GM12878 (cell line): ENCODE results near the gene UNC45A. TPM values are rescaled to one million over a fixed set of nuclear protein-coding genes. Genes with fewer than 3 reads are reported as not detected.

ENCODE experiments used
- ATAC-seq: fragments of 200-7000 bp; cut with Tn5 transposase; 3 replicates; pipeline ENCODE4 v1.9.1; 2020; ENCODE audit warnings: mild to moderate bottlenecking, moderate library complexity
- BruUV-seq: library from RNA; stranded (reverse); fragments of 400-500 nt; replicated peaks from 2 replicates; lab custom pipeline; 2021; lab: Mats Ljungman, UMichigan
- CTCF ChIA-PET: fragments of 300-600 bp; sonication (Branson Sonifier 250); formaldehyde crosslinking; extraction: SDS; loops from one replicate; lab custom pipeline; 2021; ENCODE audit warnings: inconsistent platforms; lab: Yijun Ruan, JAX
- POLR2A ChIA-PET: fragments of 350-600 bp; formaldehyde crosslinking; extraction: SDS; loops from one replicate; lab custom pipeline; 2021; ENCODE audit warnings: inconsistent platforms; lab: Charles Lee
- RAD21 ChIA-PET: fragments of 300-600 bp; sonication (Branson Sonifier 250); formaldehyde crosslinking; loops from one replicate; lab custom pipeline; 2023; ENCODE audit warnings: antibody characterized with exemption; ENCODE audit not compliant: unreplicated experiment; lab: Charles Lee
- SMC1A ChIA-PET: fragments of 300-600 bp; sonication (Branson Sonifier 250); formaldehyde crosslinking; loops from one replicate; lab custom pipeline; 2023; ENCODE audit not compliant: unreplicated experiment, uncharacterized antibody; lab: Charles Lee
- DNase-seq: peaks from one replicate; pipeline ENCODE4 v3.0.0-alpha.2; 2011; ENCODE audit warnings: low read depth, low spot score
- FAIRE-seq: peaks from 3 replicates; lab custom pipeline; 2011; peaks lifted over from hg19 to GRCh38; lab: Jason Lieb, UNC
- H2AFZ ChIP-seq: 2 replicates; pipeline ENCODE4 v1.6.0; 2011; ENCODE audit warnings: low read depth, low read length, control low read depth; ENCODE audit not compliant: control insufficient read depth
- H3K27ac ChIP-seq: 2 replicates; pipeline ENCODE4 v1.5.1; 2011; ENCODE audit warnings: control low read depth; ENCODE audit not compliant: control insufficient read depth, insufficient read depth
- H3K27me3 ChIP-seq, 2 experiments: replicated peaks in 1 of 2; 2 replicates each; pipeline versions ENCODE4 v1.6.0 to v1.6.1; 2011; ENCODE audit warnings: low read length in 1 of 2; ENCODE audit not compliant: control insufficient read depth in 2 of 2, insufficient read depth in 2 of 2
- H3K36me3 ChIP-seq, 2 experiments: 2 replicates each; pipeline ENCODE4 v1.5.1; 2011; ENCODE audit warnings: low read length in 1 of 2; ENCODE audit not compliant: control insufficient read depth in 2 of 2, insufficient read depth in 2 of 2
- H3K4me1 ChIP-seq: 2 replicates; pipeline ENCODE4 v1.6.1; 2011; ENCODE audit warnings: mild to moderate bottlenecking, low read length, moderate library complexity, mixed read lengths; ENCODE audit not compliant: control insufficient read depth, insufficient read depth
- H3K4me2 ChIP-seq: 2 replicates; pipeline ENCODE4 v1.6.0; 2011; ENCODE audit warnings: control low read depth; ENCODE audit not compliant: control insufficient read depth, insufficient read depth
- H3K4me3 ChIP-seq: fragments of 200-600 bp; sonication (generic); 2 replicates; pipeline ENCODE4 v1.5.1; 2016
- H3K79me2 ChIP-seq: 2 replicates; pipeline ENCODE4 v1.6.0; 2011; ENCODE audit warnings: low read length; ENCODE audit not compliant: control insufficient read depth, insufficient read depth
- H3K9ac ChIP-seq: 2 replicates; pipeline ENCODE4 v1.8.0; 2011; ENCODE audit warnings: low read length, control low read depth, mixed read lengths; ENCODE audit not compliant: control insufficient read depth, insufficient read depth
- H3K9me3 ChIP-seq: replicated peaks from 3 replicates; pipeline ENCODE4 v1.5.1; 2011; ENCODE audit warnings: mild to moderate bottlenecking, low read length; ENCODE audit not compliant: control insufficient read depth, insufficient read depth
- H4K20me1 ChIP-seq: 2 replicates; pipeline ENCODE4 v1.6.0; 2011; ENCODE audit not compliant: control insufficient read depth, insufficient read depth
- BCL3 ChIP-seq: IDR thresholded peaks from 2 replicates; pipeline ENCODE4 v1.6.1; 2011; ENCODE audit warnings: borderline replicate concordance, low read depth, mild to moderate bottlenecking, moderate library complexity, low read length; ENCODE audit not compliant: insufficient read depth, poor library complexity, severe bottlenecking
- BCLAF1 ChIP-seq: fragments of 450-650 bp; IDR thresholded peaks from 2 replicates; pipeline ENCODE4 v1.6.1; 2017; ENCODE audit warnings: antibody characterized with exemption, mild to moderate bottlenecking, moderate library complexity
- BHLHE40 ChIP-seq, 2 experiments: fragments of 450-650 bp in 1 of 2; IDR thresholded peaks; 2 replicates each; pipeline ENCODE4 v1.6.1; 2011 to 2017; ENCODE audit warnings: low read depth in 2 of 2, borderline replicate concordance in 1 of 2, improper control_type of control experiment in 1 of 2, low read length in 1 of 2, mild to moderate bottlenecking in 1 of 2
- CHD2 ChIP-seq: IDR thresholded peaks from 2 replicates; pipeline ENCODE4 v1.6.1; 2011; ENCODE audit warnings: low read depth, low read length, improper control_type of control experiment, borderline replicate concordance
- MAX ChIP-seq: IDR thresholded peaks from 2 replicates; pipeline ENCODE4 v1.6.1; 2012; ENCODE audit warnings: low read depth, low read length, improper control_type of control experiment
- NFYB ChIP-seq: IDR thresholded peaks from 2 replicates; pipeline ENCODE4 v1.6.1; 2011; ENCODE audit warnings: low read depth, mild to moderate bottlenecking, low read length, improper control_type of control experiment, moderate library complexity; ENCODE audit not compliant: insufficient read depth
- POLR2AphosphoS2 ChIP-seq: IDR thresholded peaks from 2 replicates; pipeline ENCODE4 v1.6.1; 2011; ENCODE audit warnings: low read depth, mild to moderate bottlenecking, low read length, improper control_type of control experiment, moderate library complexity
- RELB ChIP-seq: fragments of 450-650 bp; IDR thresholded peaks from 2 replicates; pipeline ENCODE4 v1.6.1; 2017; ENCODE audit warnings: low read depth, mild to moderate bottlenecking, moderate library complexity
- RUNX3 ChIP-seq: IDR thresholded peaks from 2 replicates; pipeline ENCODE4 v1.6.1; 2012; ENCODE audit warnings: low read length, inconsistent platforms
- STAT1 ChIP-seq: fragments of 450-650 bp; conservative IDR thresholded peaks from 2 replicates; pipeline ENCODE4 v1.6.1; 2014; ENCODE audit warnings: antibody characterized with exemption, mild to moderate bottlenecking
- ZBTB33 ChIP-seq: fragments of 450-650 bp; IDR thresholded peaks from 2 replicates; pipeline ENCODE4 v1.6.1; 2017; ENCODE audit warnings: mild to moderate bottlenecking
- WGBS: methylation state at CpG from one replicate; pipeline ENCODE4 v1.1.6; 2016; ENCODE audit warnings: low lambda C conversion rate; ENCODE audit not compliant: insufficient replicate concordance, insufficient coverage; ENCODE audit errors: missing lambda C conversion rate; 5-methylcytosine and 5-hydroxymethylcytosine counted together
- in situ Hi-C: fragments of 300-500 bp; cut with MboI; formaldehyde crosslinking; loops from 9 replicates; pipeline ENCODE4 v1.14.3; 2018; ENCODE audit warnings: mixed read lengths
- intact Hi-C: fragments of 100-400 bp; cut with micrococcal nuclease; formaldehyde crosslinking; loops from one replicate; pipeline ENCODE4 v1.14.2; 2022; ENCODE audit not compliant: unreplicated experiment
- polyA plus RNA-seq, 11 experiments: library from polyadenylated mRNA; depleted of rRNA in 4 of 11; unstranded in 6 of 11; stranded (reverse) in 5 of 11; fragments of >200 nt; fragmentation: Nextera tagmentation in 4 of 11; fragmentation: Illumina TruSeq in 1 of 11; extraction: Ambion mirVana in 4 of 11; extraction: Trizol in 1 of 11; gene quantifications; 1 replicate in 1 of 11; 2 replicates in 10 of 11; pipeline versions ENCODE4 v1.2.1 to v1.2.3, GENCODE V29; 2011 to 2016; ENCODE audit warnings: inconsistent platforms in 2 of 11, missing spikeins in 2 of 11, low read depth in 1 of 11
- total RNA-seq, 4 experiments: library from RNA; depleted of rRNA in 3 of 4; stranded (reverse); fragments of >200 nt in 3 of 4; fragmentation: Illumina TruSeq in 1 of 4; extraction: Trizol in 1 of 4; gene quantifications; 2 replicates each; pipeline versions ENCODE4 v1.2.1 to v1.2.3, GENCODE V29; 2013 to 2021

Gene UNC45A
- total and polyA plus RNA-seq, 10 of the 15 experiments (the other 5 are each of a cell fraction or from before 2014, with no cell fraction given): 10.3 to 57.8 (median 40.5) TPM

- CTCF ChIA-PET: interaction anchor here (0.5 to 6.4 kb wide), 16 partner anchors 12 to 1307 kb away, joined by 3 to 74 read pairs (median 5); partner anchors contain the start of genes HDDC3, PRC1 and UNC45A
- BruUV-seq: TSS peak; percentile 76
- peak within 1 kb of the TSS; percentile 94 for H2AFZ ChIP-seq
- TF ChIP-seq BCLAF1 (no peak), POLR2AphosphoS2 (peak; percentile 62; the same call in 1 of the 2 replicates), ZBTB33 (no peak), BCL3 (peak; percentile 49), STAT1 (peak; percentile 84), RUNX3 (peak; percentile 32), MAX (peak; percentile 97), BHLHE40 (IDR thresholded peaks at IDR 0.05; ENCODE audit: borderline replicate concordance in 1 of 2, low read depth in 2 of 2, low read length in 1 of 2) (peak; percentile 94 to 97), RELB (peak; percentile 54), CHD2 (peak; percentile 19; the same call in 1 of the 2 replicates), NFYB (peak; percentile 94)
These were observed 19.9 kb downstream of the UNC45A start, which contains the start of gene RCCD1 for GRCh38 chr15:90954712-90955623. RCCD1 (plus strand) TSS chr15:90954884; CDS start chr15:90956735, 1,851 bp downstream.

More at GRCh38 chr15:90954712-90955623, 19.9 kb downstream of the UNC45A start, which contains the start of gene RCCD1:
- H3K27me3 ChIP-seq: no peaks in the 10 kb centered on the region
- peak within 1 kb of the TSS; percentile 78 for H3K4me2 ChIP-seq
- in situ Hi-C loops (loop anchor here (25.0 kb wide), 1 partner anchor 1368 kb away; the partner anchor contains the start of gene TICRR), intact Hi-C loops (loop anchor here (1.0 to 5.0 kb wide), 4 partner anchors 20 to 92 kb away; partner anchors contain the start of genes PRC1, UNC45A and VPS33B)
- POLR2A ChIA-PET: interaction anchor here (0.6 to 3.6 kb wide), 13 partner anchors 9 to 749 kb away, joined by 3 to 26 read pairs (median 3); partner anchors contain the start of genes BLM, HDDC3, PRC1 and UNC45A
- H3K4me3 ChIP-seq: peak within 1 kb of the TSS; percentile 87
- peaks cover 3% of the 10 kb centered on the region; the same call in 1 of the 2 replicates for H3K4me1 ChIP-seq
- FAIRE-seq (peak; percentile 99), DNase-seq (peak; percentile 91), ATAC-seq (peak; percentile 98)
- H3K9me3 ChIP-seq: no peaks in the 10 kb centered on the region
- H3K27ac ChIP-seq: peak within 1 kb of the TSS; percentile 98
- peaks cover 18 to 20% of the 10 kb centered on the region in 2 experiments for H3K36me3 ChIP-seq
- no peaks in the 10 kb centered on the region for H4K20me1 ChIP-seq
- WGBS: under 1% methylated on average over 69 of the region's 69 CpGs
- RAD21 ChIA-PET: interaction anchor here (0.7 to 4.5 kb wide), 16 partner anchors 8 to 317 kb away, joined by 3 to 24 read pairs (median 3); partner anchors contain the start of genes HDDC3, MAN2A2, UNC45A and VPS33B
- peaks cover 24% of the 10 kb centered on the region for H3K79me2 ChIP-seq
- SMC1A ChIA-PET: interaction anchor here (0.8 to 4.1 kb wide), 8 partner anchors 21 to 317 kb away, joined by 3 to 18 read pairs (median 5); partner anchors contain the start of genes HDDC3 and UNC45A
- H3K9ac ChIP-seq: peak within 1 kb of the TSS; percentile 98
